Vagina (tissue), 2 donors: ENCODE results near the gene TMPRSS3.

Experiments
- POLR2AphosphoS5 ChIP-seq, 2 donors: sonication (generic); formaldehyde crosslinking; IDR thresholded peaks; one replicate each; pipeline ENCODE4 v1.9.0; 2017; ENCODE audit warnings: antibody characterized with exemption in 2 of 2, mild to moderate bottlenecking in 2 of 2, low read depth in 1 of 2; ENCODE audit not compliant: insufficient read depth in 1 of 2
- TF ChIP-seq, protein P1 (sequence below), 3 experiments: fragments of 450-650 bp in 2 of 3; fragments of 200-600 bp in 1 of 3; sonication (generic) in 1 of 3; IDR thresholded peaks; one replicate each; pipeline ENCODE4 v1.5.1; 2017 to 2019; ENCODE audit warnings: antibody characterized with exemption in 3 of 3, mild to moderate bottlenecking in 2 of 3, moderate library complexity in 2 of 3

DNA sequence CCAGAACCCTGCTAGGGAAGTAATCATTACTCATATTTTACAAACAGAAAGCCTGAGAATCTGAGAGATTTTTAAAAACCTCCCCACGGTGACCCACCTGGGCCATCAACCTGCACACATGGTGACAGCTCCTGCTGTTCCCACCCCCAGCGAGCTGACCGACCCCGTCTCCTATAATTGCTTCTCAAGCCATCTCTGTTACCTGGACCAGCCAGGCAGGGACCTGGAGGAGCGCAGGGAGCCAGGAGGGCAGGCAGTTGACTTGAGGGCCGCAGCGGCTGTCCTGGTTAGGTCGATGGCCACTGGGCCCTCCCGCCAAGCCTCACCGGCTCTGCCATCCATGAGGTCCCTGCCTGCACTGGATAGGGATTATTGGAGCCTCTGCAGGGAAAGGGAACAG, 52.8 kb downstream of the TMPRSS3 start:
- TF ChIP-seq, protein P1, sequence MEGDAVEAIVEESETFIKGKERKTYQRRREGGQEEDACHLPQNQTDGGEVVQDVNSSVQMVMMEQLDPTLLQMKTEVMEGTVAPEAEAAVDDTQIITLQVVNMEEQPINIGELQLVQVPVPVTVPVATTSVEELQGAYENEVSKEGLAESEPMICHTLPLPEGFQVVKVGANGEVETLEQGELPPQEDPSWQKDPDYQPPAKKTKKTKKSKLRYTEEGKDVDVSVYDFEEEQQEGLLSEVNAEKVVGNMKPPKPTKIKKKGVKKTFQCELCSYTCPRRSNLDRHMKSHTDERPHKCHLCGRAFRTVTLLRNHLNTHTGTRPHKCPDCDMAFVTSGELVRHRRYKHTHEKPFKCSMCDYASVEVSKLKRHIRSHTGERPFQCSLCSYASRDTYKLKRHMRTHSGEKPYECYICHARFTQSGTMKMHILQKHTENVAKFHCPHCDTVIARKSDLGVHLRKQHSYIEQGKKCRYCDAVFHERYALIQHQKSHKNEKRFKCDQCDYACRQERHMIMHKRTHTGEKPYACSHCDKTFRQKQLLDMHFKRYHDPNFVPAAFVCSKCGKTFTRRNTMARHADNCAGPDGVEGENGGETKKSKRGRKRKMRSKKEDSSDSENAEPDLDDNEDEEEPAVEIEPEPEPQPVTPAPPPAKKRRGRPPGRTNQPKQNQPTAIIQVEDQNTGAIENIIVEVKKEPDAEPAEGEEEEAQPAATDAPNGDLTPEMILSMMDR (IDR thresholded peaks at IDR 0.05) = no peak
- no peak for TF ChIP-seq POLR2AphosphoS5 (IDR thresholded peaks at IDR 0.05; ENCODE audit: insufficient read depth in 1 of 2, low read depth in 1 of 2)
